A673 (cell line): Measurements from ENCODE around the gene KIF22.

Experiments used
- EZH2 ChIP-seq: fragments of 200-600 bp; sonication (generic); IDR thresholded peaks from 2 replicates; pipeline ENCODE4 v1.6.1; 2017; ENCODE audit warnings: borderline replicate concordance, low read depth, mild to moderate bottlenecking, mixed read lengths, antibody characterized with exemption, low read length; ENCODE audit not compliant: poor library complexity, severe bottlenecking
- TF ChIP-seq, protein P1 (sequence below): fragments of 300-800, 200-600 bp; sonication (generic); conservative IDR thresholded peaks from 2 replicates; pipeline ENCODE4 v1.5.1; 2017; ENCODE audit warnings: low read depth, mild to moderate bottlenecking, antibody characterized with exemption, low read length, moderate library complexity, mixed read lengths

DNA sequence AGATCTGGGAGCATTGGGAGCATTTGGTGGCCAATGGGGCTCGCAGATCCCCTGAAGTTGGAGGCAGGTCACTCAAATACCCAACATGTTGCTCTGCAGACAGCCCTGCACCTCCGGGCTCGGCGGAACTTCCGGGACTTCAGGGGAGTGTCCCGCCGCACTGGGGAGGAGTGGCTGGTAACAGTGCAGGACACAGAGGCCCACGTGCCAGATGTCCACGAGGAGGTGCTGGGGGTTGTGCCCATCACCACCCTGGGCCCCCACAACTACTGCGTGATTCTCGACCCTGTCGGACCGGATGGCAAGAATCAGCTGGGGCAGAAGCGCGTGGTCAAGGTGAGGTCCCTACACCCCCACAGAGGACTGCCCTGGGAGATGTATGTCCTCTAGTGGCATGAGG is 46.1 kb downstream of the KIF22 start:
- TF ChIP-seq, protein P1, sequence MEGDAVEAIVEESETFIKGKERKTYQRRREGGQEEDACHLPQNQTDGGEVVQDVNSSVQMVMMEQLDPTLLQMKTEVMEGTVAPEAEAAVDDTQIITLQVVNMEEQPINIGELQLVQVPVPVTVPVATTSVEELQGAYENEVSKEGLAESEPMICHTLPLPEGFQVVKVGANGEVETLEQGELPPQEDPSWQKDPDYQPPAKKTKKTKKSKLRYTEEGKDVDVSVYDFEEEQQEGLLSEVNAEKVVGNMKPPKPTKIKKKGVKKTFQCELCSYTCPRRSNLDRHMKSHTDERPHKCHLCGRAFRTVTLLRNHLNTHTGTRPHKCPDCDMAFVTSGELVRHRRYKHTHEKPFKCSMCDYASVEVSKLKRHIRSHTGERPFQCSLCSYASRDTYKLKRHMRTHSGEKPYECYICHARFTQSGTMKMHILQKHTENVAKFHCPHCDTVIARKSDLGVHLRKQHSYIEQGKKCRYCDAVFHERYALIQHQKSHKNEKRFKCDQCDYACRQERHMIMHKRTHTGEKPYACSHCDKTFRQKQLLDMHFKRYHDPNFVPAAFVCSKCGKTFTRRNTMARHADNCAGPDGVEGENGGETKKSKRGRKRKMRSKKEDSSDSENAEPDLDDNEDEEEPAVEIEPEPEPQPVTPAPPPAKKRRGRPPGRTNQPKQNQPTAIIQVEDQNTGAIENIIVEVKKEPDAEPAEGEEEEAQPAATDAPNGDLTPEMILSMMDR = no peak
- TF ChIP-seq EZH2 = no peak
